Spleen (tissue), 13 donors: ENCODE measurements around the gene JAM3. TPM values are rescaled to one million over a fixed set of nuclear protein-coding genes. Genes with fewer than 3 reads are reported as not detected.
A peak's percentile ranks its signal among the peaks of the same experiment; 100 is the strongest.

ENCODE experiments used
- DNase-seq: peaks from one replicate; pipeline ENCODE4 v3.0.0-alpha.2; 2020
- H3K27ac ChIP-seq, 8 donors: fragments of 200-600 bp; sonication (generic) in 7 of 8; 1 replicate in 4 of 8; 2 replicates in 4 of 8; pipeline versions ENCODE4 v1.5.0 to v1.8.0; 2016 to 2021; ENCODE audit warnings: inconsistent platforms in 4 of 8, mild to moderate bottlenecking in 4 of 8, moderate library complexity in 1 of 8
- H3K27me3 ChIP-seq, 7 donors: fragments of 200-600 bp; sonication (generic) in 6 of 7; replicated peaks in 1 of 7; 1 replicate in 4 of 7; 2 replicates in 3 of 7; pipeline versions ENCODE4 v1.5.0 to v1.8.0; 2016 to 2021; ENCODE audit warnings: inconsistent platforms in 3 of 7, mild to moderate bottlenecking in 1 of 7
- H3K36me3 ChIP-seq, 6 donors: fragments of 200-600 bp; sonication (generic) in 5 of 6; 1 replicate in 4 of 6; 2 replicates in 2 of 6; pipeline versions ENCODE4 v1.5.0 to v1.8.0; 2016 to 2021; ENCODE audit warnings: inconsistent platforms in 2 of 6
- H3K4me1 ChIP-seq, 6 donors: fragments of 200-600 bp; sonication (generic) in 5 of 6; 1 replicate in 3 of 6; 2 replicates in 3 of 6; pipeline versions ENCODE4 v1.5.0 to v1.8.0; 2016 to 2021; ENCODE audit warnings: inconsistent platforms in 3 of 6
- H3K4me3 ChIP-seq, 8 donors: fragments of 200-600 bp; sonication (generic) in 7 of 8; 1 replicate in 4 of 8; 2 replicates in 4 of 8; pipeline versions ENCODE4 v1.5.0 to v1.8.0; 2016 to 2021; ENCODE audit warnings: inconsistent platforms in 4 of 8, mild to moderate bottlenecking in 4 of 8, moderate library complexity in 2 of 8
- H3K9me3 ChIP-seq, 8 donors: fragments of 200-600 bp; sonication (generic) in 7 of 8; 1 replicate in 4 of 8; 2 replicates in 4 of 8; pipeline versions ENCODE4 v1.5.0 to v1.8.0; 2016 to 2021; ENCODE audit warnings: inconsistent platforms in 4 of 8
- POLR2A ChIP-seq, 3 donors: fragments of 450-650 bp; IDR thresholded peaks; one replicate each; pipeline ENCODE4 v1.5.1; 2017; ENCODE audit warnings: antibody characterized with exemption in 3 of 3, mild to moderate bottlenecking in 1 of 3
- POLR2AphosphoS5 ChIP-seq, 3 donors: sonication (generic); formaldehyde crosslinking; IDR thresholded peaks; one replicate each; pipeline ENCODE4 v1.5.1; 2017; ENCODE audit warnings: antibody characterized with exemption in 3 of 3
- WGBS, 5 donors: extraction: QIAGEN DNeasy Blood & Tissue Kit in 3 of 5; methylation state at CpG; one replicate each; pipeline versions ENCODE4 v1.1.5 to v1.1.7; 2013 to 2018; 5-methylcytosine and 5-hydroxymethylcytosine counted together
- intact Hi-C: fragments of 100-400 bp; cut with DNase I; formaldehyde crosslinking; loops from one replicate; pipeline ENCODE4 v1.15.0; 2023; ENCODE audit warnings: low total_unique reads
- long read RNA-seq, 2 donors: transcript quantifications; one replicate each; lab custom pipeline, GENCODE V29; 2026
- polyA plus RNA-seq, 3 donors: library from polyadenylated mRNA; stranded (reverse); fragments of 200-250 nt; gene quantifications; one replicate each; pipeline ENCODE4 v1.2.1, GENCODE V29; 2013
- total RNA-seq, 7 donors: library from RNA; depleted of rRNA in 3 of 7; stranded (reverse); fragments of >200 nt in 3 of 7; fragmentation: NEBNext Ultra II Directional in 4 of 7; extraction: Animal tissue kit (Norgen Biotek cat#: 25700) in 4 of 7; gene quantifications; one replicate each; pipeline versions ENCODE4 v1.1.0 to v1.2.1, GENCODE V29; 2016 to 2021
- TF ChIP-seq, protein P1 (sequence below), 11 experiments: fragments of 200-600 bp in 7 of 11; fragments of 450-650 bp in 4 of 11; sonication (generic) in 4 of 11; IDR thresholded peaks in 8 of 11; conservative IDR thresholded peaks in 3 of 11; 1 replicate in 7 of 11; 2 replicates in 4 of 11; pipeline versions ENCODE4 v1.4.0 to v1.8.0; 2016 to 2021; ENCODE audit warnings: antibody characterized with exemption in 11 of 11, inconsistent platforms in 4 of 11, mild to moderate bottlenecking in 1 of 11
- donor health status: healthy with polysubstance abuse.
- donor health status: DM: no; HTN: no; CAD: no; lungs with moderate emphysema.
- donor health status: DM: no; HTN: no; CAD: no.
- donor health status: Bipolar disorder and iron deficiency.
- donor health status: healthy.
- donor health status: DM: no; HTN: no; CAD: no.
- donor health status: DM: yes; HTN: yes; CAD: no.

Gene JAM3
- 10 to 100 TPM; 20.8 to 28.7 (median 24.7) TPM for total RNA-seq
- polyA plus RNA-seq: 10 to 100 TPM in 2 of 3 donors, 1 to 10 TPM in 1; 9.5 to 20.5 (median 17.8) TPM
- long read RNA-seq, donor 1, transcript JAM3-207 (3 exons, 997 nt): minor isoform, 5 of 19 reads
- long read RNA-seq, donor 1, transcript JAM3-201 (9 exons, 3,912 nt): major isoform, 14 of 19 reads
- long read RNA-seq, donor 1, partial matches to known transcripts: 0 of 19 reads
- long read RNA-seq, donor 1, other reads (novel, unspliced or antisense): 0 of 19 reads
- long read RNA-seq, donor 2, partial matches to known transcripts: 0 of 5 reads
- long read RNA-seq, donor 2, other reads (novel, unspliced or antisense): 0 of 5 reads

DNA sequence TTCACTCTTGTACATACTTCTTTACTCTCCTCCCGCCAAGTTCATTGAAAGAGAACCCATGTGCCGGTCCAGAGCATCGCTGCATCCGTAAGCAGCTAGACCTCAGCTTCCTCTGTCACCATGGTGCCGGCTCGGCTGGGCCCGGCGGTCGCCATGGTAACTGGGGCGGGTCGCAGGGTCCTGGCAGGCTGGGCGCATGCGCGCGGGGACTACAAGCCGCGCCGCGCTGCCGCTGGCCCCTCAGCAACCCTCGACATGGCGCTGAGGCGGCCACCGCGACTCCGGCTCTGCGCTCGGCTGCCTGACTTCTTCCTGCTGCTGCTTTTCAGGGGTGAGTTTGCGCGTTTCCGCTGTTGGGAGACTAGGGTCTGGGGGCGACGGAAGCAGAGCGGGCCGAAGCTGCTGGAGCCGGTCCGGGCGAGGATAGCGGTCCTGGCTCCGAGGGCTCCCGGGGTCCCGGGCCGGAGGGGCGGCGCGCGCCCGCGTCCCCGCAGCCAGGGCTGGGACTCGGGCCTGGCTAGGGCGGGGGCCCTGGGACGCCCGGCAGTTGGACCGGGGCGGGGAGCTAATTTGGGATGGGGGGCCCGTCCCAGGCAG is at the start of gene JAM3:
Gene JAM3 (plus strand): TSS at position 244 of the 597 bp plus-strand sequence. CDS start 12 bp downstream, at position 256.
- Histone ChIP-seq H3K4me3 (peak within 1 kb of the TSS; percentile 46 to 79 (median 58)), H3K4me1 (peaks cover 6 to 53% (median 22%) of the 10 kb centered on the region in 6 donors), H3K27ac (peak within 1 kb of the TSS in 7 of 8 donors; percentile 24 to 86 (median 74)), H3K9me3 (no peaks in the 10 kb centered on the region), H3K27me3 (peaks cover 0 to 51% (median 5%) of the 10 kb centered on the region in 7 donors), H3K36me3 (no peaks in the 10 kb centered on the region)
- TF ChIP-seq POLR2A (IDR thresholded peaks at IDR 0.05) (peak in 2 of 3 donors; percentile 6 to 78), POLR2AphosphoS5 (IDR thresholded peaks at IDR 0.05) (peak; percentile 90 to 97 (median 92))
- TF ChIP-seq, protein P1, sequence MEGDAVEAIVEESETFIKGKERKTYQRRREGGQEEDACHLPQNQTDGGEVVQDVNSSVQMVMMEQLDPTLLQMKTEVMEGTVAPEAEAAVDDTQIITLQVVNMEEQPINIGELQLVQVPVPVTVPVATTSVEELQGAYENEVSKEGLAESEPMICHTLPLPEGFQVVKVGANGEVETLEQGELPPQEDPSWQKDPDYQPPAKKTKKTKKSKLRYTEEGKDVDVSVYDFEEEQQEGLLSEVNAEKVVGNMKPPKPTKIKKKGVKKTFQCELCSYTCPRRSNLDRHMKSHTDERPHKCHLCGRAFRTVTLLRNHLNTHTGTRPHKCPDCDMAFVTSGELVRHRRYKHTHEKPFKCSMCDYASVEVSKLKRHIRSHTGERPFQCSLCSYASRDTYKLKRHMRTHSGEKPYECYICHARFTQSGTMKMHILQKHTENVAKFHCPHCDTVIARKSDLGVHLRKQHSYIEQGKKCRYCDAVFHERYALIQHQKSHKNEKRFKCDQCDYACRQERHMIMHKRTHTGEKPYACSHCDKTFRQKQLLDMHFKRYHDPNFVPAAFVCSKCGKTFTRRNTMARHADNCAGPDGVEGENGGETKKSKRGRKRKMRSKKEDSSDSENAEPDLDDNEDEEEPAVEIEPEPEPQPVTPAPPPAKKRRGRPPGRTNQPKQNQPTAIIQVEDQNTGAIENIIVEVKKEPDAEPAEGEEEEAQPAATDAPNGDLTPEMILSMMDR (IDR thresholded peaks at IDR 0.05 in 8 of 11, conservative IDR thresholded peaks at IDR 0.05 in 3 of 11): no peak
- 0 to 1% (median 1%) methylated on average over 18 to 57 of the region's 57 CpGs for WGBS, 5 donors
- DNase-seq: peak; percentile 98
- intact Hi-C loops: no loop called here

DNA sequence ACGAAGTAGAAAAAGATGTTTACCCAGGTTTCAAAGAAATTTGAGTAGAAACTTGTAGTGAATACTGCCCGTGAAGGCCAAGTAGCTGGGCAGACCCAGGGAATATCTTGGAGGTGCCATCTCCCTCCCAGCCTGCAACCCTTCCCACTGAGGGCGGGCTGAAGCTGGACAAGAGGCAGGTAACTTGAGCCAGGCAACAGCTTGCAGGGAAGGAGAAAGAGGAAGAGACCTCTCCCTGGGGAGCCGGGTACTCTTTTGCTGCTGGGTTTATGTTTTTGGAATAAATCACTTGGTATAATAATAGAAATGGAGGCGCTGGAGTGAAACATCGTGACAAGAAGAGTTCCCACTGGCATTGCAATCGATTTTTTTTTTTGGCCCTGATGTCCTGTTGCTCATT is 49.4 kb upstream of the JAM3 start:
- WGBS, 5 donors: 52 to 65% (median 58%) methylated on average over 7 of the region's 7 CpGs
- Histone ChIP-seq H3K36me3 (no peaks in the 10 kb centered on the region), H3K9me3 (no peaks in the 10 kb centered on the region), H3K27ac (no peak overlapping the region), H3K4me1 (no peaks in the 10 kb centered on the region), H3K27me3 (peaks cover 0 to 59% (median 4%) of the 10 kb centered on the region in 7 donors), H3K4me3 (no peak overlapping the region)
- intact Hi-C loops: no loop called here
- no peak for TF ChIP-seq POLR2A (IDR thresholded peaks at IDR 0.05)
- no peak for DNase-seq

DNA sequence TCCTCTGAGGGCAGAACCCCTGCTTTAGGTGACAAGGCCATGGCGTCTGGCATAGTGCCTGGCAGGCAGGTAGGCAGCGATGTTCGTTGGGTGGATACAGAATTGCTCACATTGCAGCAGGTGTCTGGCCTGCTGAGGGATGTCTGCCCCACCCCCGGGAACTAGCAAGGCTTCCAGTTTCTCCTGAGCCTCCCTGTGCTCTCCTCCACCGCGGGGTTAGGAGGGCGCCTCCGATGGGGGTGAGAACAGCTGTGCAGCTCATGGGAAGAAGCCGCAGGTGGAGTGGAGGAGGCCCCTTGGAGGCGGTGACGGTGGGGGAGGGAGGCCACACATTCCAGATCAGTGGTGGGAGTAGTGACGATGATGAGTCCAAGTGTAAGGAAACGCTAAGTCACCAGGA is 48.3 kb upstream of the JAM3 start:
- Histone ChIP-seq H3K4me3 (no peak overlapping the region), H3K9me3 (no peaks in the 10 kb centered on the region), H3K36me3 (no peaks in the 10 kb centered on the region), H3K27ac (no peak overlapping the region), H3K4me1 (no peaks in the 10 kb centered on the region), H3K27me3 (peaks cover 0 to 52% (median 4%) of the 10 kb centered on the region in 7 donors)
- intact Hi-C loops: no loop called here
- TF ChIP-seq POLR2AphosphoS5 (IDR thresholded peaks at IDR 0.05) (no peak), POLR2A (IDR thresholded peaks at IDR 0.05) (no peak)
- TF ChIP-seq, protein P1 (IDR thresholded peaks at IDR 0.05 in 8 of 11, conservative IDR thresholded peaks at IDR 0.05 in 3 of 11): no peak
- no peak for DNase-seq
- WGBS, 5 donors: 74 to 87% (median 84%) methylated on average over 11 to 13 of the region's 13 CpGs

DNA sequence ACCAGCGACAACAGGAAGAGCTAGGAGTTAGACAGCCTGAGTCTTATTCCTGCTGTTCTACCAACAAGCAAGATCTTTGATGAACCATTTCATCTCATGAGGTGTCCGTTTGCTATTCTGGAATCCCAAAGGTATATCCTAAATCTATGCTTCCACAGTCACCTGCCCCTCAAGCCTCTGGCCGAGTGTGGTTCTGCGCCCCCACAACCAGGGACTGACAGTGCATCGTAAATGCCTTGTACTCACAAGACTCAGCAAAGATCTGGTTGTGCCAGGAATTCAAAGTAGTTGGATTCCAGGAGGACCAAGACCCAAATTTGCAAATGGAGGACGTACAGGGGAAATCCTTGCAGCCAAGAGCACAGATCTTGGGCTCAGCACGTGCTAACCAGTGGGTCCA is 47.5 kb upstream of the JAM3 start:
- Histone ChIP-seq H3K9me3 (no peaks in the 10 kb centered on the region), H3K36me3 (no peaks in the 10 kb centered on the region), H3K4me3 (no peak overlapping the region), H3K4me1 (no peaks in the 10 kb centered on the region), H3K27me3 (peaks cover 0 to 49% (median 4%) of the 10 kb centered on the region in 7 donors), H3K27ac (no peak overlapping the region)
- intact Hi-C loops: no loop called here
- 71 to 84% (median 80%) methylated on average over 7 of the region's 7 CpGs for WGBS, 5 donors
- no peak for DNase-seq
- TF ChIP-seq, protein P1 (IDR thresholded peaks at IDR 0.05 in 8 of 11, conservative IDR thresholded peaks at IDR 0.05 in 3 of 11): no peak
- TF ChIP-seq POLR2A (IDR thresholded peaks at IDR 0.05): no peak
- no peak for TF ChIP-seq POLR2AphosphoS5 (IDR thresholded peaks at IDR 0.05)
